HTERT RPE-1 (cell line): ENCODE measurements around the gene ZSCAN20.

Experiments used
- in situ Hi-C: fragments of 300-500 bp; cut with MboI; formaldehyde crosslinking; loops from 4 replicates; pipeline ENCODE4 v1.14.3; 2020; ENCODE audit warnings: low sequenced_read_pairs

ZSCAN20 gene

GRCh38 chr1:33527934-33528333, 55.5 kb downstream of the ZSCAN20 start:
- in situ Hi-C loops = no loop called here

- in situ Hi-C loops = no loop called here
Measured at GRCh38 chr1:33529957-33530356, 57.5 kb downstream of the ZSCAN20 start.

GRCh38 chr1:33532250-33532649, 59.8 kb downstream of the ZSCAN20 start:
- in situ Hi-C loops = no loop called here

- in situ Hi-C loops = no loop called here
Measured at GRCh38 chr1:33532936-33533335, 60.5 kb downstream of the ZSCAN20 start.

GRCh38 chr1:33535334-33535733, 62.9 kb downstream of the ZSCAN20 start:
- in situ Hi-C loops = no loop called here

- in situ Hi-C loops = no loop called here
Measured at GRCh38 chr1:33537885-33538284, 65.4 kb downstream of the ZSCAN20 start.

- in situ Hi-C loops = no loop called here
Measured at GRCh38 chr1:33541966-33542365, 69.5 kb downstream of the ZSCAN20 start.
